ENCODE results near the gene ZNF385B. TPM values are rescaled to one million over a fixed set of nuclear protein-coding genes. Genes with fewer than 3 reads are reported as not detected.
A peak's percentile ranks its signal among the peaks of the same experiment; 100 is the strongest.

Gene ZNF385B
- total and polyA plus RNA-seq, 10 of the 15 experiments (the other 5 are each of a cell fraction or from before 2014, with no cell fraction given): not detected

- DNase-seq (ENCODE audit: low read depth, low spot score) (no peak), ATAC-seq (peak; percentile 52), FAIRE-seq (no peak)
- no peak overlapping the region for H2AFZ ChIP-seq (ENCODE audit: control insufficient read depth, low read depth, low read length)
- POLR2A ChIA-PET: no interaction called here
- H3K9me3 ChIP-seq (replicated peaks; ENCODE audit: control insufficient read depth, insufficient read depth, low read length): no peaks in the 10 kb centered on the region
- in situ Hi-C loops (cut with MboI): no loop called here
- H3K79me2 ChIP-seq (ENCODE audit: control insufficient read depth, insufficient read depth, low read length): no peaks in the 10 kb centered on the region
- H3K36me3 ChIP-seq (ENCODE audit: control insufficient read depth in 2 of 2, insufficient read depth in 2 of 2, low read length in 1 of 2): no peaks in the 10 kb centered on the region
- RAD21 ChIA-PET (ENCODE audit: unreplicated experiment): no interaction called here
- H3K27me3 ChIP-seq (replicated peaks in 1 of 2; ENCODE audit: control insufficient read depth in 2 of 2, insufficient read depth in 2 of 2, low read length in 1 of 2): no peaks in the 10 kb centered on the region
- H3K4me1 ChIP-seq (ENCODE audit: control insufficient read depth, insufficient read depth, low read length): no peaks in the 10 kb centered on the region
- H3K4me3 ChIP-seq: no peak overlapping the region
- intact Hi-C loops (cut with micrococcal nuclease; ENCODE audit: unreplicated experiment): no loop called here
- WGBS (ENCODE audit: insufficient coverage, insufficient replicate concordance, low lambda C conversion rate, missing lambda C conversion rate): 0% methylated on average over 1 of the region's 1 CpG
- CTCF ChIA-PET: no interaction called here
- no TSS peak for BruUV-seq (replicated peaks)
- no peak overlapping the region for H3K27ac ChIP-seq (ENCODE audit: control insufficient read depth, insufficient read depth)
- no peak overlapping the region for H3K4me2 ChIP-seq (ENCODE audit: control insufficient read depth, insufficient read depth)
- TF ChIP-seq CEBPZ (IDR thresholded peaks at IDR 0.05; ENCODE audit: low read depth, low read length): no peak
- TF ChIP-seq MTA2 (IDR thresholded peaks at IDR 0.05; ENCODE audit: low read depth): 0 out of 2 replicates have a peak, but pooled peaks have one; percentile 42
- no peak for TF ChIP-seq NRF1 (conservative IDR thresholded peaks at IDR 0.05; ENCODE audit: low read depth, low read length)
- no peak for TF ChIP-seq ZNF592 (IDR thresholded peaks at IDR 0.05)
- TF ChIP-seq STAT3 (IDR thresholded peaks at IDR 0.05; ENCODE audit: low read depth, low read length): no peak
- no peak for TF ChIP-seq ZSCAN29 (IDR thresholded peaks at IDR 0.05)
- H4K20me1 ChIP-seq (ENCODE audit: control insufficient read depth, insufficient read depth): no peaks in the 10 kb centered on the region
- SMC1A ChIA-PET (ENCODE audit: uncharacterized antibody, unreplicated experiment): no interaction called here
- no peak overlapping the region for H3K9ac ChIP-seq (ENCODE audit: control insufficient read depth, insufficient read depth, low read length)
These were observed 166.4 kb downstream of the ZNF385B start for GRCh38 chr2:179694963-179695362.
